Kidney capillary endothelial cell (primary cell): ENCODE measurements around the gene MLLT3.

Experiments
- DNase-seq: peaks from one replicate; pipeline ENCODE4 v3.0.0-alpha.2; 2018; ENCODE audit warnings: low spot score

MLLT3 gene

DNA sequence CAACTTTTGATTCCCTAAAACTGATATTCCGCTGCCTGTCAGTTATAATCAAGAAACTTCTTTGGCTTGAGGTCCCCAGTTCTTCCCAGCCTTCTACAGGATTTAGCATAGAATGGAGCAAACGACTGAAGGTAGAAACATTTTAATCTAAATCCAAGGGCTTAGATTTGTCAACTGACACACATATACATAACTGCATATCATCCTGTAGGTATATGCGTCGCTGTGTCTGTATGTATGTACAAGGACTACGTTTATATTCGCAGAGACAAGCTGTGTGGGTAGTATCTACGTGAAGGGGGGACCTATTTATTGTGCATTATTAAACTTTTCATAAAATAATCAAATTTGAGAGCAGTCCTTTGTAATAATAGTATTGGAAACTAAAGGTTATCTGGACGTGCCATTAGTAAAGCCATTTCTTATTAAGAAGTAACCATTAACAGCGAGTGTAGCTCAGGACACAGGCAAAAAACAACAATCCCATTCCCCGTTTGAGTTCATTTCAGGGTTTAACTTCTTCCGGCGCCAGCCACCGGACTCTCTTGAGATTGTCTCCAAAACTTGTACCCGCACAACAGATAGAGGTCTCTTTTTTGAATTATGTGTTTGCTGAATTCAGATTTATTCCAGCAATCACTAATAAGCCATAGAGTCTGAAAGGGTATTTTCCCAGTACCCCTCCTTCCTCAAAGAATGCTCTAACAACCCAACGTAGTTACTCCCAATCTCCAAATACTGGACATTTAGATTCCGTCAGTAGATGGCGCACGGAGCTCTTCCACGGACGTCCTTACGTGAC is 2.1 kb upstream of the MLLT3 start:
- peak; percentile 60 for DNase-seq

DNA sequence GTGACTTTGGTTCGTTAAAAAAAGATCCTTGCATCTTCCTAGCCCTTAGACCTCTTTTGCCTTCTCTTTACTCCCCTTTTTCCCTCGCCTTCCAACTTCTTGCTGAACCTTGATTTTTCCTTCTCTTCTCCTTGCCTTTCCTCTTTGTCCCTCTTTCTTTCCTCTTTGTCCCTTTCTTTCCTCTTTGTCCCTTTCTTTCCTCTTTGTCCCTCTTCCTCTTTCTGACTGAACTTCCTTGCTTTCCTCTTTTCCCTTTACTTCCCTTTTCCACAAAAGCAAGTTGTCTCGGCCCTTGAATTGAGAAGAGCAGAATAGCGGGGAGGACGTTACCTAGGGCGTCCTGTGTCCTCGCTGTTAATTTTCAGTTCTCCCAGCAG is 1.4 kb upstream of the MLLT3 start:
- DNase-seq: no peak

DNA sequence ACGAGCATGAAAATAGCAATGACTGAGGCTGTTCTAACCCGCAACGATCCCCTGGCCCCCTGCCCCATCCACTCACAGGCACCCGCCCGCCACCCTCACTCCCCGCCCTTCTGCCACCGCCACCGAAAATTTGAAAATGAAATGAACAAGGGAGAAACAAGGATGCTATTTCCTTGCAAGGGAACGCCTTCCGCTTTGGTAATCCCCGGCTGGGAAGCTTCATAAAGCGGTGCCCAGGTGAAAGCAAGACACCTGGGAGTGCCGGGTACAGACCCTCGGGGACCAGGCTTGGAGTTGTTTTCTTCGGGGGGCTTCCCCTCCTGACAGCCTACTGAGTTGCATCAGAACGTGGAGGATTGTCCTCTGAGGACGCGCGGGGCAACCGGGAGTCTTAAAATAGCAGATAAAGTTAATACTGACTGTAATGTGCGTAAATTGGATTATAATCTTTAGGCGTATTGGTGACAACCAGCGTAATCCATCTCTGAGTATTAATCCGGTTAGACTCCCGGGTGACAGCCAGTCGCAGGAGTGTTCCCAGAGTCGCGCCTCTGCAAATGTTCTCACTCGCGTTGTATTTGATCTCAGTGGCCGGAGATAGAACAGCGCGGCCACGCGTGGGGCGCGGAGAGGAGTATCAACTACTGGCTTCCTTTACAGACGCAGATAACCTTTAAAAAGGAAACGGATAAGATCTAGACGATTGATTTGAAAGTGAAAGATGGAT is 885 bp upstream of the MLLT3 start:
- DNase-seq: peak; percentile 20

DNA sequence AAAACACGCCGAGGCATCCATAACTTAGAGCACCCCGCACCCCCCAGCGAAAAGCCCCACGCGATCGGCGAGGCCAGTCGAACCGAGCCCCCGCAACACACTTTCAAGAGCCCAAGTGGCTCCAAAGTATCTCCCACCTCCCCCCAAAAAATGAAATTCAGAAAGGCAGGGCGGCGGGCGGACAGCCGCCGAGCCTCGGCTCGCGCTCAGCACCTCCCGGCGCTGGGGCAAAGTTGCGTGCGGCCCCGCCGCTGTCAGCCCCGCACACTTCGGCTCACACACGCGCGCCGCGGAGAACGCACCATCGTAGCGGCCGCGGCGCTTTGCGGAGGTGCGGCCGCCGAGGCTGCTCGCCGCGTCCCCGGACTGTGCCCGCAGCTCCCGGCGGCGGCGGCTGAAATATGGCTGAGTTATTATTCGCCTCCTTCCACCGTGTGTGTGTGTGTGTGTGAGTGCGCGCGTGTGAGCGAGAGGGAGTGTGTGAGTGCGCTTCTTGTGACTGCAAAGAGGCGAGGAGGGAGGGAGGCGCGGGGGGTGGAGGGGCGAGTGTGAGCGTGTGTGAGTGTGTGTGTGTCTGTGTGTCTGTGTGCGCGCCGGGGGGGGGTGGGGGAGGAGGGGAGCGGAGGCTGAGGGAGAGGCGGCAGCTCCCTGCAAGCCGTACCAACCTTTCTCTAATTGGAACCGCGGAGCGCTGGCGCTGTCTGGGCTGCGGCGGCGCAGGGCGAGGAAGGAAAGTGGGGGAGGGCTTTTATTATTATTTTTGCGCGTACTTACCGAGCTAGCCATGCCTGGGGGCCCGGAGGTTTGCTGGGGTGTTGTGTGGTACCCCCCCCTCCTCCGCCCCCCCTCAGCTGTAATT is 599 bp downstream of the MLLT3 start:
- peak; percentile 33 for DNase-seq

DNA sequence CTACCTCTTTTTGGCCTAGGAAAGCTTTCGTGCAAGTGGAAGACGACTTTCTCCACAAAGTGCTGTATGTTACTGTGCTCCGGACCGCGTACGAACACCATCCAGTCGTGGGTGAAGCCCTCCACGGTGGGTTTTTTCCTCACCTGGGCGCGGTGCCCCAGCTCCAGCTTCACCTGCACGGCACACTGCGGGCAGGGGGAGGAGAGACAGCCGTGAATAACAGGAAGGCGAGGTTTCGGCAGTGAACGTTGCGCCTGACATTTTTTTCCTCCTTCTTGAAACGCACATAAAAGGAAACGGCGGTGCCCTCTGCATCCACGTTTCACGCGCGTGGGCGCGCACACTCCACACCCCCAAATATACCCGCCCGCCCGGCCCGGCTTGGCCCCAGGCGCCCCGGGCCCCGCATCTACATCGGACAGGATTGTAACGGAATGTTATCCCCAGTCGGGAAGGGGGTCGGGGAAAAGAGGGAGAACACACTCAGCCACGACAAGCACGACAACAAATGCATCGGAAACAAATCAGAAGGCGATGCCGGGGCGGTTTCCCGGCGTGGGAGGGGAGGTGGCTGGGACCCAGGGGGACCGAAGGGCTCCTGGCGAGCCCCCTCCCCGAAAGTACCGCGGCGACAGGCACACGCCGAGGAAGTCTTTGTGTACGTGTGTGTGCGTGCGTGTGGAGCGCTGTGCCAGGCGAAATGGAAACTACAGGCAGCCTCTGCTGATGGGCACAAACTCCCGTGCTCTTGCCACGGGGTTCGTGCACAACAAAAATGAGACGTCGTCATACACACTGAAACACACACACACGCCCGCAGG is 1.4 kb downstream of the MLLT3 start:
- peak; percentile 17 for DNase-seq

DNA sequence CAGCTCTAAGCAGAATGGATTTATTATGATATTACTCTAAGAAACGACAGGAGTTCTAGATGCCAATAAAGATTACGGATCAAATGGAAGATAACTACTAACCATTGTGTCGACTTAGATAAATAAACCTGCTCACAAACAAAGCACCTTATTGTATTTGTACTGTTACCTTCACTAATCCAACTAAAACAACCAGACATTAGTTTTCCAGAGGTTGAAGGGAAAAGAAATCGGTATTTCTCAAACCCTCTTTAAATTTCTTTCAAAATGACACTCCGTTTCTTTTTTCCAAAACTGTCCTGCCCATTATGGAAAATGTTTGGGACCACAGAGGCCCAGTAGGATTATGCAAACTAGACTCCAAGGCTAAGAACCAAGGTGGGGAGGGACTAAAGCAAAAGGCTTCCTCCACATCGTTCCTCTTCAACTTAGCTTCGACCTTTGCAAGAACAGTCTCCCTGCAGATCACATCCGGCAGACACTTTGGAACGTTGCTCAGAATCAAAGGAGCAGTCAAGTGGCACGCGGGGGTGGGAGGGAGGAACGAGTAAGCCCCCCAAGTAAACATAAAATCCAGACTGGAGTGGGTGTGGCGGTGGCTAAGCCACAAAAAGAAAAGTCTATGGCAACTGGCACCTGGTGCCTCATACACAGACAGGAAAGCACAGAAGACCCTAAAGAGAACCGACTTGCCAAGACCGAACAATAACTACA is 2.7 kb downstream of the MLLT3 start:
- peak; percentile 18 for DNase-seq

DNA sequence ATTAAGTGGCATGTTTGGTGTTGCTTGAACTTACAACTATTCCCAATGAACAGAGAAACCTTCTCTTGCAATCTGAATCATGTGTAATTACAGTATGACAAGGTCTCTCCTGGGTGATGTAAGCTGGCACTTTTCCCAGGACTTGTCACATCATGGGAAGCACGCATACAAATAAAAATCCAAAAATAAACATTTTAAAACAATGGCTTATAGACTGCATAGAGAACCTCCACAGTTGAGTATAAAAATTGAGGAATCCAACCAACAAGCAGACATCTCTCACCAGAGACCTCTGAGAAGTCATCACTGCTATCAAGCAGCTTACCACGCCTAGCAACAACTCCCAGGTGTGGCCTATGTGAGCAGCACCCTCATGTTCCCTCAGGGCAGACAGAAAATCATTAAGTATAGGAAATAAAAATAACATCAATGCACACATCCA is 3.9 kb downstream of the MLLT3 start:
- DNase-seq: peak; percentile 92

DNA sequence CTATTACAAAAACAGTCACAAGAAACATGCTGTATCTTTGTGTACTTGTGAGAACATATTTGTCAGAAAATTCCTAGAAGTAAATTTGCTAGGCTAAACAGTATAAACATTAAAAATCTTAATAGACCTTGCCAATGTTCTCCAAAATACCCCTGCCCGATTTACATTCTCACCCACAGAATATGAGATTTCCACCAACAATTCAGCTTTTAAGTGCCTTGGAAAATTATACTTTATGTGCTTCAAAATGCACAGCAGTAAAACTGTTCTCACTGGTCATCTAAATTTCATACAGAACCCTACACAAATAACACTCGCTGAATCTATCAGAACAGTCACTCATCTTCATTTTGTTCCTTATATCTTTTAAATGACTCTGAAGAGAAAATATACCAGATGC is 5.5 kb downstream of the MLLT3 start:
- DNase-seq: no peak

DNA sequence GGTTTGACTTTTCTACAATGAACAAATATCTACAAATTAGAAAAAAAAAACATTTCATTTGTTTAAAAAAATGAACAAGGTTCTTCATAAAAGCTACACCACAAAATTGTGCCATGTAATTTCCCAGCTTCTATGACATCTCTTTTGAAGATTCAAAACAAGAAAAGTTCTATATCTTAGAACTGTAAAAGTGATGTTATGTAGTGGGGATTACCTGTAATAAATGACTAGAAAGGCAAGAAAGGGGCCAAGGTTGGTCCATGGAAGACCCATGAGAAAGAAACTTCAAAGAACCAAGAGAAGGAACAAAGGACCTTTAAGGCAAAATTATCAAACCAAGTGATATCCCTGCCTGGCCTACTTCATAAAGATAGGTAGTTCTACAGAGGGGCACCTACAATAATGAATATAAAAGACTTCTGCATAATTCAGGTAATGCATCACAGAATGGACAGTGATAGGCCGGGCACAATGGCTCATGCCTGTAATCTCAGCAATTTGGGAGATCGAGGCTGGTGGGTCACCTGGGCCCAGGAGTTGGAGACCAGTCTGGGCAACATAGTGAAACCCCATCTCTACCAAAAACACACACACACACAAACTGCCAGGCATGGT is 7.6 kb downstream of the MLLT3 start:
- DNase-seq: no peak

DNA sequence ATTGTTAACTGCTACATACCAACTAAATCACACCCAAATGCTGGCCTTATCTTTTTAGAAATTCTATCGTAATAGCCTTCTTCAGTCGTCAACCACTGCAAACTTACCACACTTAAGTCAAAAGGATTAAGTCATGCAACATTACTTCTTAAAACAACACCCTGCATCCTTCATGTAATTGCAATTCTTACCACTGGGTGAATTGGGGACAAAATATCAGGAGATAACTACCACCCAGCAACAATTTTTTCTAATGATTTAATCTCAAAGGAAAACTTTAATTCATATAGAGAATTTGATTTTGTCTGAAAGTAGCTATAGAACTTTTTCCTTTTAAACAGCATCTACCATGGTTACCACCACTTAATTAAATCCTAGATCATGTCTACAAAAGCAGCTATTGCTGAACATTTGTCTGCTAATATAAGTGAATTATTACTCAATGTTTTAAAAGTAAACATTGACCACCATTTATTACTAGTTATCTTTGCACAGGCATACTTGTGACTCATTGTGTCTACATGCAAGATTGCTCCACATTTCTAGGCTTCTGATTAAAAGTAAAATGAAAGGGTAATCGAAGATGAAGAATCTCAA is 10.5 kb downstream of the MLLT3 start:
- DNase-seq: no peak

DNA sequence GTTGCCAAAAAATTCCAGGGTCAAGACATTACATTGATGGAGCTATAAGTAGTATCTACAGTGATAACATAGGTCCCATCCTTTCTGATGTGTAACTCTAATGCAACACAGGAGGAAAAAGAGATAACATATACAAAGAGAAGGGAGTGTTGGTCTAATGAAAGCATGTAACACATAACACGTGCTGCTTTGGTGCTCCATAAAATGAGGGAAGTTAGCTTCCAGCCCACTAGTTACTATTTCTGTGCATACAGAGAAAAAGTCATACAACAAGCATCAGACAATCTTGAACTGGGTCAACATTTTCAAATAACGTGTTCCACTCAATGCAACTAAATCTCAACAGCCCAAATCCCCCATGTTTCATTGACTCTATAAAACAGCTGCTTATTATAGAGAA is 11.7 kb downstream of the MLLT3 start:
- no peak for DNase-seq

DNA sequence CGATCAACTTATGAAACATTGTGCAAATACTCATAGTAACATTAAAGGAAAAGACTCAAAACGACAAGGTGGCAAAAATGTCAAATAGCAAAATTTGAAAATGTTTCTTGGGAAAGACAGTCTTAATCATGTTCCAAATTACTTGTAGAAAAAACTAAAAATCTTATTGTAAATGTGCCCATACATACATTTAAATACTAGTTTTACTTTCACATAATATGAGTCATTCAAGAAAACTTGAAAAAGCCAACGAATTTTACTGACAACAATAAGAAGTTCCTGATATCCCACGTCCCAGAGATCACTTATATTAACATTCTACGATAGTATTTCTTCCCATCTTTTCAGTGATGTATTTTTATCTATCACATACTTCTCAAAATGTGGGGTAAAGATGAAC is 13.7 kb downstream of the MLLT3 start:
- DNase-seq: no peak

DNA sequence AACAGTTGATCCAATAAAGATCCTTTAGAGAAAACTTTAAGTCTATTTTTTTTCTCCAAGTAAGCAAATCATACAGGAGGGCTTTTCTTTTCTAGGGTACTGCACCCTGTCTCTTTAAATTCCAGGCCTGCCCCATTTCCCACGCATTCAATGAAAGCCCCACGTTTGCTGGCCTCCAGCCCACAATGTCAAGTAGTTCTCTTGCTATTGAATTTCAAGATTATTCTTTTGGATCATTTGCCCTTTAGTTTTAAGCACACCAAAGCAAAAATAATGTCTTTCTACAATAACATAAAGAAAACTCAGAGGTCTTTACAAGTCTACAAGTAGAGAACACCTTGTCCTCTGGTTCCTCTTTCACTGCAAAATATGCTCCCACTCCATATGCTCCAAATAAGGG is 15.6 kb downstream of the MLLT3 start:
- no peak for DNase-seq

DNA sequence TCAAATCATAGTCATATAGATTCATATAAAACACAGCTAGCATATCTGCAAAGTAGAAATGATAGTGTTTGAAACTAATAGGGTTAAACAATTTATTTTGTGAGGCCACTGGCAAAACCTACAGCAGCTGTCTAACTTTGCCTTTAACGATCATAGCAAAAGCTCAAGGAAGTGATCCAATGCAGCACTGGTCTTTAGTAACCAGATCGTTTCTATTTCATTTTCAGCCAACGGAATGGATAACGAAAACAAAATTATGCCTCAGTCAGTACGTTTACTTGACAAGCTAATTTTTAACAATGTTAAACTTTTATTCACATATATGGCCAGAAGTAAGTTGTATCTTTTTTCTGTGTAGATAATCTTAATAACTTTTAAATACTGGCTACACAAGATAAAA is 17.7 kb downstream of the MLLT3 start:
- peak; percentile 24 for DNase-seq

DNA sequence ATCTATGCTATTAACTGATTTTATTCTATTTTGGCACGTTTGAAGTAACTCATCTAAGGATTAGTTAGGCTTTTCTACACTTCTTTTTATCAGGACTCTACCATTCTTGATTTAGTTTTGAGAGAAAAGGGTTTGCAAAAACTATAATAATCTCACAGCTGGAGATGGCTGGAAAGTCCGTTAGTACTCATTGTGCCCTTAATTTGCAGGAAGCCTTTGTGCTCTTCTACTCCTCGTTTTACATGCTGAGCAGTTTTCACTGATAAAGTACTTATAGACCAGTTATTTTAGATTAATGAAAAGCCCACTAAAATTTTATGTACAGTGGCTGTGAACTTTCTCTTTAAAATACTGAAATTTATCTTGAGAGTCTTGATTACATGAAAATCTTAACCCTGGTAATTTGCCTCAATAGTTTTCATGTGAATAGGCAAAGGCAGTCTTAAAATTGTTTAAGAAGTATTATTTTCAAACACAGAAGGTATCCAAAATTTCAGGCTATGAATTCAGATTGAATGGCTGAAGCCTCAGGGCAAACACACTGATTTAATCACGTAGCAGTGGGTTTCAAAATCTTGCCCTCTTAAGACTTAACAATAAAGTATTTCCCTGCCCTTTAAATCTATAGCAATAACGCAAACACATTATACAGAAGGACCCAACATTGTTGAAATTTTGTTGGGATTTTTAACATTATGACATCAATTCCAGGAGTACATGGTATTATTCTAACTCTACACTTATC is 18.6 kb downstream of the MLLT3 start:
- DNase-seq: no peak

DNA sequence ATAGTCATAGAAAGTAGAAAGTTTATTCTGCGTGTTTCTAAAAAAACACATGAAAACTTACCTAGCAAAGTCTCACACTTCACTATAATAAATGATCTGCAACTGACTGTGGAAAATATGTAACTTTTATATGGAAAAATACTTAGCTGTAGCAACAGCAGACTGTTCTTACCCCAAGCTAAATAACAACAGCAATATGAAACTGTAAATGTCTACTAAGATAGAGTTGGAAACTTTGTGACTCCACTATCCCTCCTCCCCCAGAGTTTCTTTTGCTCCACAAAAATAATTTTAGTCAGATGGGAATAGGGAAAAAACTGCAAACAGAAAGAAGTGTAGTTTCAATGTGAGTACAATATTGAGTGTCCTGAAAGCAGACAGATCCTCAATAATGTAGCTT is 21.0 kb downstream of the MLLT3 start:
- DNase-seq: no peak

DNA sequence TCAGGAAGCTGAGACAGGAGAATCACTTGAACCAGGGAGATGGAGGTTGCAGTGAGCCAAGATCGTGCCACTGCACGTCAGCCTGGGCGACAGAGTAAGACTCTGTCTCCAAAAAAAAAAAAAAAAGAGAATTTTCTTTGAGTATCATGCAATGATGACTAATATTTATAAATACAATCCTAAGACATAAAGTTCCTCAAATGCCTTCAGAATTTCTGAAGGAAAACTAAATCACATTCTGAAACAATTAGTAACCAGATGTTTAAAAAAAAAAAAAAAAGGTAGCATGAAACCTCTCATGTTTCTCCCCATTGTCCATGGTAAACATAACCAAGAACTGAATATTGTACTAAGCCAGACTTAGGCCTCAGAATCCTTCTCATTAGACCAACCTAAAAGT is 23.1 kb downstream of the MLLT3 start:
- DNase-seq: no peak

DNA sequence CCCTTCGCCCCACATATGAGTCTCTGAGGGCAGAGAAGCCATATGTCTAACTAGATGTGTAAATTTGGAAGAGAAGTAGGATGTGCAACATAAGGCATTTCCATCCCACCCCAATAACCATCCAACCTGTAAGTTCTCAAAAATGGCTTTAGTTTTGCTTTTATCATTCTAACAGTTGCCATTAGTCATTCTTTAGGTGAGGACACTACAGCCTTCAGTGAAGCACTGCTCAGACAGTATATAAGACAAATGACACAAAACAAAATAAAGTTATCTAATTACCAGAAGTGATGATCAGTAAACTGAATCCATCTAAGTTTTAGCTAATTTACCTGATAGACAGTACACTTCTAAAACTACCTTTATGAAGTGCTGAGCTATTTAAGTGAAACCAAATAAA is 23.9 kb downstream of the MLLT3 start:
- DNase-seq: no peak

DNA sequence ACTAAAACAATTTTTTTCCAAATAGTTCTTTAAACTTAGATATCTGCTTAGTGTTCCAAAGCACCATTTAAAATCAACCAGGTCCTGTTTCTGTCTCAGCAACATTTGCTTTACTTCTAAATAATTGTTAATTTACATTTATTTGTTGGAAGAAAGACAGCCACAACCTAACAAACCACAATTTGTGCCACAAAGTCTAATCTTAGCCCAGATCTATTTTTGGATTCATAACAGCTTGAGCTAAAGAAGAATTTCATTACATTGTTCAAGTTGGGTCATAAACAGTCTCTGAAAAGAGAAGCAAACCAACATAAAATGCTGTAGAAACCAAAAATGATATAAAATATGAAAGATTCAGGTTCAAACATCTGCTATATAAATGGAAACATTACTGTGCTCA is 24.4 kb downstream of the MLLT3 start:
- DNase-seq: no peak

DNA sequence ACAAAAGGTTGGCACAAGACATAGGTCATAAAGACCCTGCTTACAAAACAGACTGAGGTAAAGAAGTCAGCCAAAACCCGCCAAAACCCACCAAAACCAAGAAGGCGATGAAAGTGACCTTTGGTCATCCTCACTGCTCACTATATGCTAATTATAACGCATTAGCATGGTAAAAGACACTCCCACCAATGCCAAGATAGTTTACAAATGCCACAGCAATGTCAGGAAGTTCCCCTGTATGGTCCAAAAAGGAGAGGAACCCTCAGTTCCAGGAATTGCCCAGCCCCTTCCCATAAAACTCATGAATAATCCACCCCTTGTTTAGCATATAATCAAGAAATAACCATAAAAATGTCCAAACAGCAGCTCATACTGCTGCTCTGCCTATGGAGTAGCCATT is 27.7 kb downstream of the MLLT3 start:
- DNase-seq: no peak
